ENCODE results near the gene EVA1A.

EVA1A gene

GRCh38 chr2:75562513-75562864, 1.8 kb upstream of the EVA1A start:
- no peak for DNase-seq

GRCh38 chr2:75561566-75562512, 1.1 kb upstream of the EVA1A start:
- DNase-seq: no peak

GRCh38 chr2:75560022-75560767, 544 bp downstream of the EVA1A start:
- DNase-seq: no peak

- DNase-seq: no peak
Measured at GRCh38 chr2:75559680-75560021, 1.1 kb downstream of the EVA1A start.

GRCh38 chr2:75558786-75559679, 1.7 kb downstream of the EVA1A start:
- no peak for DNase-seq

- no peak for DNase-seq
Measured at GRCh38 chr2:75558136-75558535, 2.6 kb downstream of the EVA1A start.

GRCh38 chr2:75557474-75558133, 3.1 kb downstream of the EVA1A start:
- DNase-seq: no peak

- no peak for DNase-seq
Measured at GRCh38 chr2:75556679-75557366, 3.9 kb downstream of the EVA1A start.

GRCh38 chr2:75555701-75556100, 5.0 kb downstream of the EVA1A start:
- DNase-seq: no peak

GRCh38 chr2:75553935-75554531, 6.7 kb downstream of the EVA1A start:
- no peak for DNase-seq

GRCh38 chr2:75552222-75552621, 8.5 kb downstream of the EVA1A start:
- DNase-seq: no peak

GRCh38 chr2:75551434-75551833, 9.3 kb downstream of the EVA1A start:
- DNase-seq: no peak

- no peak for DNase-seq
Measured at GRCh38 chr2:75549401-75550253, 11.1 kb downstream of the EVA1A start.

GRCh38 chr2:75548036-75548573, 12.6 kb downstream of the EVA1A start:
- DNase-seq: no peak

- DNase-seq: no peak
Measured at GRCh38 chr2:75547345-75548035, 13.2 kb downstream of the EVA1A start.

GRCh38 chr2:75545922-75546321, 14.8 kb downstream of the EVA1A start:
- DNase-seq: no peak

- DNase-seq: no peak
Measured at GRCh38 chr2:75545387-75545786, 15.4 kb downstream of the EVA1A start.

GRCh38 chr2:75543446-75543845, 17.3 kb downstream of the EVA1A start:
- DNase-seq: no peak

GRCh38 chr2:75541430-75541829, 19.3 kb downstream of the EVA1A start:
- no peak for DNase-seq

GRCh38 chr2:75540994-75541393, 19.7 kb downstream of the EVA1A start:
- no peak for DNase-seq
